ENCODE data around the gene ZBTB8B.

ZBTB8B gene

GRCh38 chr1:32486463-32487113, 21.7 kb downstream of the ZBTB8B start:
- TF ChIP-seq TAF1 (IDR thresholded peaks at IDR 0.05; ENCODE audit: borderline replicate concordance, insufficient read depth, low read length) = no peak
- TF ChIP-seq REST (IDR thresholded peaks at IDR 0.05; ENCODE audit: insufficient read depth in 1 of 2, low read depth in 2 of 2, low read length in 2 of 2) = no peak
- no peak for TF ChIP-seq POLR2AphosphoS5 (IDR thresholded peaks at IDR 0.05; ENCODE audit: low read depth, low read length)
- TF ChIP-seq SIN3A (IDR thresholded peaks at IDR 0.05; ENCODE audit: borderline replicate concordance, insufficient read depth, low read length) = no peak
- no peak for TF ChIP-seq FOXP2 (optimal IDR thresholded peaks at IDR 0.05; ENCODE audit: borderline replicate concordance, extremely low read depth, extremely low read length, insufficient read depth)

DNA sequence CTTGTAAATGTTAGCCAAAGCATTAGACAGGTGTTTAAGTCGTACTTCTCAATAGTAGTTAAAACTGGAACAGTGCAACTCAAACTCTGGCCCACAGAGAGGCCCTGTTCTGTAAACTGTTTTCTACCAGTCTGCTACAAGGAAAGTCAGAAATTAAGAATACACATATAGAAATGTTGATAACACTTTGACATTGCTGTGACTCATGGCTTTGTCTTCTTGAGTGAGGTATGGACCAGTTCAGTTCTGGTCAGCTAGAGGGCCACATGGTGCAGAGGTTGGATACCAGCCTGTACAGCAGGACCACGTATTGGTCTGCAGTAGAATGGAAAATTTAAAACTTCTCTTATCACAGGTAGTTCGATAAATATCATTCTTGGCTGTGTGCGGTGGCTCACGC, 22.3 kb downstream of the ZBTB8B start:
- TF ChIP-seq SIN3A (IDR thresholded peaks at IDR 0.05; ENCODE audit: borderline replicate concordance, insufficient read depth, low read length) (no peak), POLR2AphosphoS5 (IDR thresholded peaks at IDR 0.05; ENCODE audit: low read depth, low read length) (no peak), REST (IDR thresholded peaks at IDR 0.05; ENCODE audit: insufficient read depth in 1 of 2, low read depth in 2 of 2, low read length in 2 of 2) (no peak), FOXP2 (optimal IDR thresholded peaks at IDR 0.05; ENCODE audit: borderline replicate concordance, extremely low read depth, extremely low read length, insufficient read depth) (no peak), TAF1 (IDR thresholded peaks at IDR 0.05; ENCODE audit: borderline replicate concordance, insufficient read depth, low read length) (no peak)

DNA sequence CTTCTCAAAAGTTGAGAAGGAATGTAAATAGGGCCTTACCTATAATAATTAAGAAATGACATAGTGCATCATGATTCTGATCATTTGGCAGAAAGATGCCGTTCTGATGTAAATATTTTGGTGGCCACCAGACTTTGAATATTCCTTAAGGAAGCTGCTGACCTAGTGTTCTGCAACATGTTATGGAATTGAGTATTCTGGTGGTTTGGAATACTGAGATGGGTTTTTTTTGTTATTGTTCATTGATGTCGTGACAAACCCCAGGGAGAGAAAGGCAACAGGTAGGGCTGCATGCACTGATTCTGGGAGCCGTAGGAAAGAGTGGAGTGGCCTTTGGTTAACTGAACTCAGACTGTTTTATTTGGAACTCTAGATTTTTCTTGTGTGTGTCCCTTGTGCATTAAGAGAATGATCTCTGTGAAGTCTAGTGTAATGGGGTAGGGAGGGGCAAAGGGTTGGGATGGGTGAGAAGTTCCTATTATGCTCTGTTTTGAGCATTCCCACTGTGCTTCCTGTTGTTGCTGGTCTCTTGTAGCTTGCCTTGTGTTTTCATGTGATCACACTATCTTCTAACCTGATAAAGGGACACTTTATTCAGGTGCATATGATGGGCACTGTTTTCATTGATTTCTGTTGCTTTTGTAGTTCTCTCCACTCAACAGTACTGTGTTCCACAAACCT, 25.0 kb downstream of the ZBTB8B start:
- TF ChIP-seq REST (IDR thresholded peaks at IDR 0.05; ENCODE audit: insufficient read depth in 1 of 2, low read depth in 2 of 2, low read length in 2 of 2) (no peak), POLR2AphosphoS5 (IDR thresholded peaks at IDR 0.05; ENCODE audit: low read depth, low read length) (no peak), FOXP2 (optimal IDR thresholded peaks at IDR 0.05; ENCODE audit: borderline replicate concordance, extremely low read depth, extremely low read length, insufficient read depth) (no peak), SIN3A (IDR thresholded peaks at IDR 0.05; ENCODE audit: borderline replicate concordance, insufficient read depth, low read length) (no peak), TAF1 (IDR thresholded peaks at IDR 0.05; ENCODE audit: borderline replicate concordance, insufficient read depth, low read length) (no peak)

DNA sequence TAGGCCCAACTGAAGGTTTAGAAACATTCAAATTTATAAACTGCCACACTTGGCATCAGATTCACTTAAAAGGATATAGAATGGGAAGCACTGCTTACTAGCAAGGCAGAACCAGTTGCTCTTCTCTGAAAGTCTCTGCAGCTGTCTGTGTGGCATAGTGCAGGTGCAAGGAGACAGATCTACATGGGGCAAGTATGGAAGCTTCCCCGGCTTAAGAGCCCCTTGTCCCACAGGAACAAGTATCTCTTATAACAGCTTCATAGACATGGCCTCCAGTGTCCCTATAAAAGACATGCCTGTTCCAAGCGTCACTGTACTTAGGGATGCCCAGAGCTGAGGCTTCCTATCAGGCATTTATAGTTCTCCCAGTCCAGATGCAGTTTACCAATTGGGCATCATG, 26.5 kb downstream of the ZBTB8B start:
- TF ChIP-seq TAF1 (IDR thresholded peaks at IDR 0.05; ENCODE audit: borderline replicate concordance, insufficient read depth, low read length) = no peak
- TF ChIP-seq SIN3A (IDR thresholded peaks at IDR 0.05; ENCODE audit: borderline replicate concordance, insufficient read depth, low read length) = no peak
- TF ChIP-seq FOXP2 (optimal IDR thresholded peaks at IDR 0.05; ENCODE audit: borderline replicate concordance, extremely low read depth, extremely low read length, insufficient read depth) = no peak
- TF ChIP-seq REST (IDR thresholded peaks at IDR 0.05; ENCODE audit: insufficient read depth in 1 of 2, low read depth in 2 of 2, low read length in 2 of 2) = no peak
- TF ChIP-seq POLR2AphosphoS5 (IDR thresholded peaks at IDR 0.05; ENCODE audit: low read depth, low read length) = no peak
